ENCODE measurements around the gene ACAD10.
"Not testable (repeated sequence)": the region's sequence is repeated elsewhere in the genome, so short reads cannot be mapped to it uniquely, and the experiment has no call there.

ACAD10 gene

GRCh38 chr12:111754671-111755070, 68.8 kb downstream of the ACAD10 start:
- DNase-seq, result no peak

- no peak for DNase-seq
These were observed 70.3 kb downstream of the ACAD10 start for GRCh38 chr12:111756196-111756595.

GRCh38 chr12:111756681-111757080, 70.8 kb downstream of the ACAD10 start:
- no peak for DNase-seq

- no peak for DNase-seq
These were observed 71.7 kb downstream of the ACAD10 start for GRCh38 chr12:111757361-111758119.

- no peak for DNase-seq
These were observed 72.3 kb downstream of the ACAD10 start for GRCh38 chr12:111758120-111758561.

GRCh38 chr12:111759271-111759670, 73.4 kb downstream of the ACAD10 start:
- DNase-seq, result no peak

- DNase-seq, result no peak
These were observed 74.1 kb downstream of the ACAD10 start for GRCh38 chr12:111759991-111760390.

GRCh38 chr12:111761099-111761498, 75.2 kb downstream of the ACAD10 start:
- DNase-seq, result no peak

GRCh38 chr12:111761706-111762105, 75.9 kb downstream of the ACAD10 start:
- DNase-seq, result no peak

GRCh38 chr12:111763552-111763951, 77.7 kb downstream of the ACAD10 start:
- DNase-seq, result not testable (repeated sequence)

- DNase-seq, result no peak
These were observed 78.4 kb downstream of the ACAD10 start for GRCh38 chr12:111764120-111764821.

GRCh38 chr12:111766608-111767361, 80.9 kb downstream of the ACAD10 start, which contains the start of gene ALDH2:
ALDH2 (plus strand) TSS chr12:111766933; CDS start chr12:111766983, 50 bp downstream.
- DNase-seq, result peak; percentile 8

- DNase-seq, result no peak
These were observed 81.7 kb downstream of the ACAD10 start for GRCh38 chr12:111767362-111768158.

- DNase-seq, result no peak
These were observed 82.5 kb downstream of the ACAD10 start for GRCh38 chr12:111768159-111768895.

- DNase-seq, result no peak
These were observed 83.7 kb downstream of the ACAD10 start for GRCh38 chr12:111769599-111769998.

GRCh38 chr12:111773801-111774551, 88.1 kb downstream of the ACAD10 start:
- DNase-seq, result no peak

GRCh38 chr12:111775205-111776193, 89.6 kb downstream of the ACAD10 start:
- DNase-seq, result no peak

- DNase-seq, result no peak
These were observed 91.0 kb downstream of the ACAD10 start for GRCh38 chr12:111776836-111777344.

- no peak for DNase-seq
These were observed 91.6 kb downstream of the ACAD10 start for GRCh38 chr12:111777345-111778045.

All from activated CD4-positive, alpha-beta T cell treated with anti-CD3 and anti-CD28 coated beads, Interleukin-2, amount 50 U/mL, for 1 hour (primary cell).